ENCODE results near the gene DPPA5. TPM values are rescaled to one million over a fixed set of nuclear protein-coding genes. Genes with fewer than 3 reads are reported as not detected.

Gene DPPA5
- total and polyA plus RNA-seq, 9 donors = 0.68 TPM; not detected in 8

DNA sequence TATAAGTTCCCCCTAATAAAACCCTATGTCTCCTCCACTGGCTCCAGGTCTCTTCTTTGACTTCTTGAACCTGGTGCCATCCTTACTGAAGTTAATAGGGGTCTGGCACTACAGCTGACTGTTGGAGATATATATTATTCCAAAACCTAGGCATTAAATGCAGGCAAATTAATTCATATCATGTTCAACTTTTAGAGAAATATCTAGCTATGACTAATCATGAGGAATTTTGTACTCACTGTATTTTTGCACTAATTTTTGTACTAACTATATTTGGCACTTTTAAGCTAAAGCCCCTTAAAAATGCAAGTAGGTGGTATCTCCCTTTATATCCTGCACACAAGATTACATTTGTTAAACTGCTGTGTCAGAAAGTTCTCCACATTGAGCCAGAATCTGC is 10.9 kb downstream of the DPPA5 start:
- H3K27ac ChIP-seq = no peak overlapping the region
- H3K4me3 ChIP-seq = no peak overlapping the region
- H3K36me3 ChIP-seq = no peaks in the 10 kb centered on the region
- H3K9me3 ChIP-seq = no peaks in the 10 kb centered on the region
- TF ChIP-seq, protein P1, sequence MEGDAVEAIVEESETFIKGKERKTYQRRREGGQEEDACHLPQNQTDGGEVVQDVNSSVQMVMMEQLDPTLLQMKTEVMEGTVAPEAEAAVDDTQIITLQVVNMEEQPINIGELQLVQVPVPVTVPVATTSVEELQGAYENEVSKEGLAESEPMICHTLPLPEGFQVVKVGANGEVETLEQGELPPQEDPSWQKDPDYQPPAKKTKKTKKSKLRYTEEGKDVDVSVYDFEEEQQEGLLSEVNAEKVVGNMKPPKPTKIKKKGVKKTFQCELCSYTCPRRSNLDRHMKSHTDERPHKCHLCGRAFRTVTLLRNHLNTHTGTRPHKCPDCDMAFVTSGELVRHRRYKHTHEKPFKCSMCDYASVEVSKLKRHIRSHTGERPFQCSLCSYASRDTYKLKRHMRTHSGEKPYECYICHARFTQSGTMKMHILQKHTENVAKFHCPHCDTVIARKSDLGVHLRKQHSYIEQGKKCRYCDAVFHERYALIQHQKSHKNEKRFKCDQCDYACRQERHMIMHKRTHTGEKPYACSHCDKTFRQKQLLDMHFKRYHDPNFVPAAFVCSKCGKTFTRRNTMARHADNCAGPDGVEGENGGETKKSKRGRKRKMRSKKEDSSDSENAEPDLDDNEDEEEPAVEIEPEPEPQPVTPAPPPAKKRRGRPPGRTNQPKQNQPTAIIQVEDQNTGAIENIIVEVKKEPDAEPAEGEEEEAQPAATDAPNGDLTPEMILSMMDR (IDR thresholded peaks at IDR 0.05) = no peak
- TF ChIP-seq POLR2A (IDR thresholded peaks at IDR 0.05) (no peak), EP300 (IDR thresholded peaks at IDR 0.05) (no peak)
- no peaks in the 10 kb centered on the region for H3K27me3 ChIP-seq
- no peak for DNase-seq
- H3K4me1 ChIP-seq (ENCODE audit: insufficient read depth) = no peaks in the 10 kb centered on the region
- intact Hi-C loops (cut with DNase I) = no loop called here

DNA sequence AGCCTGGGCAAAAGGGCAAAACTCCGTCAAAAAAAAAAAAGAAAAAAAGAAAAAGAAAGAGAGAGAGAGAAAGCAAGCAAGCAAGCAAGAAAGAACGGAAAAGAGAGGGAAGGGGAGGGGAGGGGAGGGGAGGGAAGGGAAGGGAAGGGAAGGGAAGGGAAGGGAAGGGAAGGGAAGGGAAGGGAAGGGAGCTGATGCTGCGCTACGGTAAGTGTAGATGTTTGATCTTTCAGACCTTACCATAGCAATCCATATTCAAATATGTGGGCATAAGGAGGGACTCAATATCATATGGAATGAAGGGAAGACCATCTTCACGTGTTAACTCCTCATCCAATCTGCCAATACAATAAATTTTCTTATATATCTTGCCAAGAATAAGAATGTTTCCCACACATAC is 11.9 kb downstream of the DPPA5 start:
- H3K27ac ChIP-seq = no peak overlapping the region
- DNase-seq = no peak
- 73 to 84% (median 78%) methylated on average over 5 of the region's 5 CpGs for WGBS, 3 donors
- no peak overlapping the region for H3K4me3 ChIP-seq
- TF ChIP-seq POLR2A (IDR thresholded peaks at IDR 0.05) (no peak), EP300 (IDR thresholded peaks at IDR 0.05) (no peak)
- TF ChIP-seq, protein P1 (IDR thresholded peaks at IDR 0.05) = no peak
- no peaks in the 10 kb centered on the region for H3K27me3 ChIP-seq
- no peaks in the 10 kb centered on the region for H3K9me3 ChIP-seq
- H3K4me1 ChIP-seq (ENCODE audit: insufficient read depth) = no peaks in the 10 kb centered on the region
- intact Hi-C loops (cut with DNase I) = no loop called here
- no peaks in the 10 kb centered on the region for H3K36me3 ChIP-seq

DNA sequence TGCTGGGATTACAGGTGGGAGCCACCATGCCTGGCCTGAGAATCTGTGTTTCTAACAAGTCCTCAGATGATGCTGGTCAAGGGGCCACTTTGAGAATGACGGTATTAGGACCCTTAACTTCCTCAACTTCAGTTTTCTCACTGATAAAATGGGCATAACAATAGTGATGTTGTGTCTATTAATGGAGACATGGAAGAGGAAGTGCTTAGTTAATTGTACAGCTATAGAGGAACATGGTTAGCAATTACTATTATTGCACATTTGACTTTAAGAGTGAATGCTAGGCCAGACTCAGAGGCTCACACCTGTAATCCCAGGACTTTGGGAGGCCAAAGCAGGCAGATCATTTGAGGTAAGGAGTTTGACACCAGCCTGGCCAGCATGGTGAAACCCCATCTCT is 12.7 kb downstream of the DPPA5 start:
- Histone ChIP-seq H3K27me3 (no peaks in the 10 kb centered on the region), H3K4me3 (no peak overlapping the region), H3K9me3 (no peaks in the 10 kb centered on the region), H3K36me3 (no peaks in the 10 kb centered on the region), H3K4me1 (ENCODE audit: insufficient read depth) (no peaks in the 10 kb centered on the region), H3K27ac (no peak overlapping the region)
- DNase-seq = no peak
- TF ChIP-seq, protein P1 (IDR thresholded peaks at IDR 0.05) = no peak
- TF ChIP-seq EP300 (IDR thresholded peaks at IDR 0.05) (no peak), POLR2A (IDR thresholded peaks at IDR 0.05) (no peak)
- intact Hi-C loops (cut with DNase I) = no loop called here
- WGBS, 3 donors = 73 to 80% (median 73%) methylated on average over 1 of the region's 1 CpG

DNA sequence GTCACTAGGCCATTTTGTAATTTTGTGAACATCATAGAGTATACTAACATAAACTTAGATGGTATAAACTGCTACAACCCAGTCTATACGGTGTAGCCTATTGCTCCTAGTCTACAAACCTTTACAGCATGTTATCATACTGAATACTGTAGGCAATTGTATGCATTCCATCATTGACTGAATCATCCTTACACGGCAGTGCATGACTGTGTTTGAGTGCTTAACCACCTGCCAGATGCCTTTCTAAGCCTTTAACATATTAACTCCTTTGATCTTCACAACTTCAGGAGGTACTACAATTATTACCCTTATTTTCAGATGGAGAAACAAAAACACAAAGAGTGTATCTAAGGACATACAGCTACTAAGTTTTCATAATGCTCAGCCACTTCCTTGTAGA is 14.0 kb downstream of the DPPA5 start:
- Histone ChIP-seq H3K27me3 (no peaks in the 10 kb centered on the region), H3K27ac (no peak overlapping the region), H3K9me3 (no peaks in the 10 kb centered on the region), H3K4me1 (ENCODE audit: insufficient read depth) (no peaks in the 10 kb centered on the region), H3K4me3 (no peak overlapping the region), H3K36me3 (no peaks in the 10 kb centered on the region)
- no peak for DNase-seq
- intact Hi-C loops (cut with DNase I) = no loop called here
- 63 to 69% (median 65%) methylated on average over 2 of the region's 2 CpGs for WGBS, 3 donors
- TF ChIP-seq POLR2A (IDR thresholded peaks at IDR 0.05) (no peak), EP300 (IDR thresholded peaks at IDR 0.05) (no peak)
- TF ChIP-seq, protein P1 (IDR thresholded peaks at IDR 0.05) = no peak

DNA sequence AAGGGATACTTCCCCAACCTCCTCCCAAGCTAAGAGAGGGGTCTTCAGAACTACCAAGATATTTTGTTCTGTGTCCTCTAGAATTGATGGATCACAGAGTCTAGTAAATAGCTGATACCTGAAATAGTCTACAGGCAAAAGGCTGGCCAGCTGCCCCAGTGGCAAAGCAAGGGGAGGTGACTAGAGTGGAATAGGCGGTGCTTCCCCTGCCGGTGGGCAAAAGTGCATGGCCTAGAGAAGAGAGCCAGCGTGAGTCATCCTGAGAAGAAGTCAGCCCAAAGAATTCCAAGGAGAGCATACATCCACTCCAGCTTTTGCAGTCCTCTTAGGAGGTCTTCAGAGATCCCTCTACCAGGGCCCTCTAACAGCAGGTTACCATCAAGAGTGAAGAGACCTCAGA is 14.7 kb downstream of the DPPA5 start:
- no peaks in the 10 kb centered on the region for H3K4me1 ChIP-seq (ENCODE audit: insufficient read depth)
- no peak for DNase-seq
- TF ChIP-seq EP300 (IDR thresholded peaks at IDR 0.05) = no peak
- TF ChIP-seq, protein P1 (IDR thresholded peaks at IDR 0.05) = no peak
- TF ChIP-seq POLR2A (IDR thresholded peaks at IDR 0.05) = no peak
- no peak overlapping the region for H3K4me3 ChIP-seq
- H3K36me3 ChIP-seq = no peaks in the 10 kb centered on the region
- H3K27me3 ChIP-seq = no peaks in the 10 kb centered on the region
- intact Hi-C loops (cut with DNase I) = no loop called here
- WGBS, 3 donors = 68 to 73% (median 72%) methylated on average over 3 of the region's 3 CpGs
- H3K27ac ChIP-seq = no peak overlapping the region
- no peaks in the 10 kb centered on the region for H3K9me3 ChIP-seq
